ENCODE data around the gene LSM2.

GRCh38 chr6:31830886-31831335 lies 24.1 kb upstream of the LSM2 start:
- no peak for TF ChIP-seq CTCF (IDR thresholded peaks at IDR 0.05)
- no peak for TF ChIP-seq POLR2A (IDR thresholded peaks at IDR 0.05)
